COR-L47 (cell line): ENCODE measurements around the gene PTPRO.

ENCODE experiments used
- DNase-seq: peaks from one replicate; lab custom pipeline; 2025; lab: John Stamatoyannopoulos, UW

The PTPRO gene

DNA sequence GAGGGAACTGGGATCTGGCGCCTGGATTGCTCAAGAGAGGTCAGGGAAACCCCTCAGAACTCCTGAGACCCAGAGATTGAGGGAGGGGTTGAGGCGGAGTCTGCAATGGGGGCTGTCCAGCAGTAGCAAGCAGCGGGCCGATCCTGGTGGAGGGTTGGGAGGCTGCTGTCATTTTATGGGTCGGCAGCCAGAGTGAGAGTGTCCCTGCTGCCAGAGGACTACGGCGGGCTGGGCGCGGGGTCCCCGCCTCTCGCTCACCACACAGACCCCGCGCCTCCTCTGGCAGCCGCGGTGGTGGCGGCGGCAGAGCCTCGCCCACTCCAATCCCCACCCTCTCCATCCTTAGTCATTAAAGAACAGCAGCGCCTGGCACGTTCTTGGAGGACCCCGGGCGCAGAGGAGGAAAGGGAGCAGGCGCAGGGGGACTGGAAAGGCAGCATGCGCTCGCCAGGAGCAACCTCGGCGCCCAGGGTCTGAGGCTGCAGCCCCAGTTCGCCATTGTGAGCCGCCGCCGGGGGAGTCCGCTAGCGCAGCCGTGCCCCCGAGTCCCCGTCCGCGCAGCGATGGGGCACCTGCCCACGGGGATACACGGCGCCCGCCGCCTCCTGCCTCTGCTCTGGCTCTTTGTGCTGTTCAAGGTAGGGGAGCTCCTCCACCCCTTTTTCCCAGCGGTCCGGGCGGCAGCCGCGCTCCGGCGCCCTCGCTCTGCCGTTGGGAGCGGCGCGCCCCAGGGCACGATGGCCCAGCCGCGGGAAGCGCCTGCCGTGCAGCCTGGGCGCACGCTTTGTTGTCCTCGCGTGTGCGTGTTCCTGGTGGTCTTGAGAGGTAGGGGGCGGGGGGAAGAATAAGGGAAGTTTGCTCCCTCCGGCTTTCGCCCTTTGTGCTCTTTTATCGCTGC lies at the start of gene PTPRO:
TSS of gene PTPRO (plus strand) at position 345 of the 898 bp plus-strand sequence.
- peak; percentile 56 for DNase-seq

GRCh38 chr12:15273896-15274295 lies 48.4 kb upstream of the PTPRO start:
- no peak for DNase-seq

DNA sequence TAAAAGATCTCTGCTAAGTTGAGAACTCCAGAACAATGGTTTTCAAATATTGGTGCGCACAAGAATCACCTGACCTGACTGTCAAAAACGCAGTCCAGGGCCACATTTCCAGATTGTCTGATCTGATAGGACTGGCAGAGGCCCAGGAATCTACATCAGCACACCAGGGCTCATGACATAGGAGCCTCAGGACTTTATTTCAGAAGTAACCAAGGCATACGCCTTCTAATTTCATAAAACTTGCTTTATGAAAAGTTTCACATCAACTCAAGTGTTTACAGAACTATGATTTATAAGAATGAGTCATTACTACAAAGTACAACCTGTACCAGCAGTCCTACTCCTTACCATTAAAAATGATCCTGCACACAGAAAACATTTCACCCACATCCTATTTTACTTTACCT lies 47.7 kb upstream of the PTPRO start:
- DNase-seq: no peak

GRCh38 chr12:15276088-15276698 lies 46.1 kb upstream of the PTPRO start:
- DNase-seq: no peak

DNA sequence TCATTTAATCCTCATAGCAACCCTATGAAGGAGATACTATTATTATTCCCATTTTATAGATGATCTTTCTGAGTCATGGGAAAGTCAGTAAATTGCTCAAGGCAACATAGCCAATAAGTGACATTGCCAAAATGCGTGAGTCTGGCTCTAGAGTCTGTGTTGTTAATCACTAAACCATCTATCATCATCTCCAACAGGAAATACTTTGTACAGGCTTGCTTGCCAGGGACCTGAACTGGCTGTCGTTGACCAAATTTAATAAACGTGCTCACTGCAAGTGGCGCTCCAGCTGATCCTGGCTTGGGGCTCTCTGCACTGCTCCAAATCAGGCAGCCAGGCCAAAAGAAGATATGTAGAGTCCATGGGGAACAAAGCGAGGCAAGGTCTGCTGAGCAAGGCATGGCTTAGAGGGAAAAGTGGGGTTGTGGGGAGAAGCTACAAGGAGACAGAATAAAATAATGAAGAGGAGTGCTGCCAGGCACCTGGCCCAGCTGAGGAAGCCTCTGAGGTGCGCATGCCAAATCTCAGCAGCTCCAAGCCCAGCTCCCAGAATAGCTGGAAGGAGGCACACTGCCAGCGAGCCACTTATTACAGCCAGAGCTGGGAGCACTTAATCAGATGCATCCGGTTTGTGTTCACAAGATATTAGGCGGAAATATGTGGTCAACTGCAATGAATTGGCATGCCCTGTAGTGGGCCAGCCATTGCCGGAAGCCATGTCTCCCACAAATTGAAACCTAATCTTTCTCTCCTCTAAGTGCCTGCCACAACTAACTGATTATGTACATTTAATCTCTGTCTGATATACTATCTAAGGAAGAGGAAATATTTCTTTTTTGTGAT lies 43.3 kb upstream of the PTPRO start:
- DNase-seq: peak; percentile 76

DNA sequence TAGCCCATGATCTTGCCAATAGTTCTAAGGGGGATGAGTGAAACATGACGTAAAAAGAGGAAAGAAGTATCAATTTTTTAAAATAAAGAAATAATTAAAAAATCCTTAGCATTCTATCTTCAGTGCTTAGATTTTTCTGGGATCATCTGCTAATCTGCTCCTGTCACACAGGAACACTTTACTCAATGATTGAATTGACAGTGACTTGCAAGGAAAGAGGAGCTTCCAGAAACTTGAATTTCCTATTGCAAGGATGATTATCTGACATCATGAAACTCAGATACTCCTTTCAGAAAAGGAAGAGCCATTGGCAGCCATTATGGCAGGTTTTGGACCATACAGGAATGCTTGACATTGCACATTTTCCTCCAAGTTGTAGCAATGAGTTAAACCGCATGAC lies 41.4 kb upstream of the PTPRO start:
- no peak for DNase-seq

- DNase-seq: no peak
Measured at GRCh38 chr12:15289192-15289591, 33.1 kb upstream of the PTPRO start.

GRCh38 chr12:15293731-15294130 lies 28.6 kb upstream of the PTPRO start:
- no peak for DNase-seq

DNA sequence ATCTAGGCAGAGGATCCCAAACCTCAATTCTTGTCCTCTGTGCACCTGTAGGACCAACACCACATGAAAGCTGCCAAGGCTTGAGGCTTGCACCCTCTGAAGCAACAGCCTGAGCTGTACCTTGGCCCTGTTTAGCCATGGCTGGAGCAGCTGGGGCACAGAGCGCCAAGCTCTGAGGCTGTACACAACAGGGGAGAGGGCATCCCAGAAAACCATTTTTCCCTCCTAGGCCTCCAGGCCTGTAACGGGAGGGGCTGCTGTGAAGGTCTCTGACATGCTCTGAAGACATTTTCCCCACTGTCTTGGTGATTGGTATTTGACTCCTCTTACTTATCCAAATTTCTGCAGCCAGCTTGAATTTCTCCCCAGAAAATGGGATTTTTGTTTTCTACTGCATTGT lies 22.4 kb upstream of the PTPRO start:
- DNase-seq: no peak

GRCh38 chr12:15304296-15304695 lies 18.0 kb upstream of the PTPRO start:
- DNase-seq: no peak

GRCh38 chr12:15306605-15307004 lies 15.7 kb upstream of the PTPRO start:
- DNase-seq: no peak

DNA sequence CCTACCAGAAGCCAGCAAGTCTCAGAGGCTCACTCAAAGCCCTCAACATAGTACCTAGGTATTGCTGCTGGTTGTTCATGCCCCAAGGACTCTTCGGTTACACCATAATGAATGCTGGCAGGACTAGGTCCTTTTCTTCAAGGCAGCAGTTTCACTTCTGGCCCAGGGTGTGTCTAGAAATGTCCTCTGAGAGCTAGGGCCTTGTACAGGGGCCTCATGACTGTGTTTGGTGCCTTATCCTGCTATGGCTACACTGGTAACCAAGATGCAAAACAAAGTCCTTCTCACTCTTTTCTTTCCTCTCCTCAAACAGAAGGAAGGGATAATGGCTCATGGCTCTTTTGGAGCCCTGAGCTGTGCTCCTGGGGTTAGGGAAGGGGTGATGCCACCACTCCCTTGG lies 15.2 kb upstream of the PTPRO start:
- DNase-seq: no peak

DNA sequence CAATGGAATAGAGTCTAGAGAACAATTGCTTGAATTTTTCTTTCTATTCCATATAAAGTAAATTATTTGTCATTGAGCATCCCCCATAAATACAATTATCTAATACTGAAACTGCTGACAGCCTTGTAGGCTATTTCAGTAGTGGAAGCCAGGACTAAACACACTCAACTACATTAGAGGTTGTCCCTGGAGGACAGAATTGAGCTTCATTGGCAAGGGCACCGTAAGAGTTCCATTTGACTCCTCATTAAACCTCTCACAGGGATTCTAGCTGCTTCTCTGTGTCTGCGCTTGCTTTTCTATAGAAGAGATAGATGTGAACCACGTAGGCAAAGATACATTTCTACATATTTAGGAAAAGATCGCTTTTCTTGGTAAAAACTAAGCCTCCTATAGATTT lies 3.5 kb upstream of the PTPRO start:
- no peak for DNase-seq

DNA sequence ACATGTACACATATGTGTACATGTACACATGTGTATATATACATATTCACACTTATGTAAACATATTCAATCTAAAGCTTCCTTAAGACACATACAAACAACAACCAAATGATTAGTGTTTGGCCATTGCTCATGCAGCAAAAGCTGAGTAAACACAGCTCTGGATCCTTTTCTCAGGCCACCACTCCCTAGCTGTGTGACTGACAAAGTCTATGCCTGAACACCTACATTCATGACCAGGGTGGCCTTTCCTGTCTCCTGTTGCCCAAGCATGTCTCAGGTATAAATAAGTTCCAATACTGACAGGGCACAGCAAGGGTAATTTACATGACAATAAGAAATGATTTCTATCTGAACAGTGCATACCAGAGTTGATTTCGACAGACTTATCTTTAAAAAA lies 1.4 kb upstream of the PTPRO start:
- DNase-seq: peak; percentile 7

DNA sequence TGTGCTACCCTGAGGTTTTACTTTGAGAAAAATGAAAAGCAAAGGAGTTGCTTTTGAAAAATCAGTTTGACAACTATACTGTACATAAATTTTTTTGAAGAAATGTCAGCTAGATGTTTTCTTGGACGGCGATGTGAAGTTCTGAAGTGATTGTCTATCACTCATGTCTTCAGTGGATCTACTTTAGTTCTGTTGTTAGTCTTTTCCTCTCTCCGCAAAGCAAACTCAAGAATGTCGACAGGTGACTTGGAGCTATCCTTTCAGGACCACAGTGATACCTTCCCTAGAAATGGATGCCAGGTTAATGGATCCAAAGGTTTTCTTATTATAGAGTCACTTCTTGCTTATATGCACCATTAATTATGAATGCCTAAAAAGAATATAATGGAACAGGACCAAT lies 1.2 kb downstream of the PTPRO start:
- DNase-seq: no peak

DNA sequence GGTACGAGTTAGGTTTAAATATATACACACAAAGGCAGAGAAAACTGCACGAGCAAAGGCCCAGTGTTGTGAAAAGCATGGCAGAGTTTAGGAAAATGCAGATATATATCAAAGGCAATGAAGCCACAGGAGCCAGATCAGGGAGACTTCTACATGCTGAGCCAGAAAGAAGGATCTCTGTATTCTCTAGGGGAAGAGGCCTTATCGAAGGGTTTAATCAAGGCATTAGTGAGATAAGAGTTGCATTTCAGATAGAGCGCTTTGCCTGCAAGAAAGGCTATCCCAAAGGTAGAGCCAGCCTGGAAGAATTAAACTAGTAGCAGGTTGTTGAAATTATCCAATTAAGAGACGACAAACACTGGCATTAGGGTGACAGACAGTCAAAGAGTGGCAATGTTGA lies 7.6 kb downstream of the PTPRO start:
- no peak for DNase-seq

- DNase-seq: no peak
Measured at GRCh38 chr12:15334225-15334624, 11.9 kb downstream of the PTPRO start.

- DNase-seq: no peak
Measured at GRCh38 chr12:15335959-15336358, 13.7 kb downstream of the PTPRO start.

DNA sequence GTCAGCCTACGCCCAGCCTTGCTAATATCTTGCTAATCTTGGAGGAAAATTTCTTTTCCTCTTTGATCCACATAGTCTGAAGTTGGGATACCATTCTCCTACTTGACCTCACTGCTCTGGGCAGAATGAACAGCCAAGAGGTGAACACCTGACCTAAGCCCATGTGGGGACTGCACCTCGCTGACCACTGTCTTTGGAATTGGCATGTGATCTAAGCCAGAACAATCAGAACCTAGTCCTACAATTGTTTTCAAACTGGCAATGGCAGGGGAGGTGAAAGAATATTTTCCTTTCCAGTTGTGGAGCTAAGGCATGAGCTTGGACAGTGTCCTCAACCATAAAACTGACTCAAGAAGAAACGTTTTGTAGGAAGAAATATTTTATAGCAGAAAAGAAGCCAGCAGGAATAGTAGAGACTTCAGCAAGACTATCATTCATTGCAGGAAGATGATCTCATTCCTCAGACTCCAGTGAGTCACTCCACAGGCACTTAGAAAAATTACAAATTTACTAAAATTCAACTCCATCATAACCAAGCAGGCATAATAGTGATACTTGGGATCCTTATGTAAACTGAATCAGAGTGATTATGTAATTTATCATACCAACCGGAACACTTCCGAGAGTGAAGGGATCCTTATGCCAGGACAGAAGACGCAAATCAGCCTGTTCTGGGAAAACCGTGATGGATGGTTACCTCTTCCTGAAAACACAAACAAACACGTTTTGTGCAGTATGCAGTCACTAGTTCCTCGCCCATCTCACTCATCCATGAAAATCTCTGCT lies 14.7 kb downstream of the PTPRO start:
- no peak for DNase-seq

GRCh38 chr12:15341371-15341770 lies 19.1 kb downstream of the PTPRO start:
- no peak for DNase-seq

- DNase-seq: no peak
Measured at GRCh38 chr12:15344561-15344960, 22.3 kb downstream of the PTPRO start.

GRCh38 chr12:15346488-15346887 lies 24.2 kb downstream of the PTPRO start:
- no peak for DNase-seq
